Measurements from ENCODE around the gene GAPVD1. TPM values are rescaled to one million over a fixed set of nuclear protein-coding genes. Genes with fewer than 3 reads are reported as not detected.

The GAPVD1 gene
- total and polyA plus RNA-seq, 2 of the 8 experiments (the other 6 are each of a cell fraction or from before 2014, with no cell fraction given) = 5.5 to 40.5 TPM

DNA sequence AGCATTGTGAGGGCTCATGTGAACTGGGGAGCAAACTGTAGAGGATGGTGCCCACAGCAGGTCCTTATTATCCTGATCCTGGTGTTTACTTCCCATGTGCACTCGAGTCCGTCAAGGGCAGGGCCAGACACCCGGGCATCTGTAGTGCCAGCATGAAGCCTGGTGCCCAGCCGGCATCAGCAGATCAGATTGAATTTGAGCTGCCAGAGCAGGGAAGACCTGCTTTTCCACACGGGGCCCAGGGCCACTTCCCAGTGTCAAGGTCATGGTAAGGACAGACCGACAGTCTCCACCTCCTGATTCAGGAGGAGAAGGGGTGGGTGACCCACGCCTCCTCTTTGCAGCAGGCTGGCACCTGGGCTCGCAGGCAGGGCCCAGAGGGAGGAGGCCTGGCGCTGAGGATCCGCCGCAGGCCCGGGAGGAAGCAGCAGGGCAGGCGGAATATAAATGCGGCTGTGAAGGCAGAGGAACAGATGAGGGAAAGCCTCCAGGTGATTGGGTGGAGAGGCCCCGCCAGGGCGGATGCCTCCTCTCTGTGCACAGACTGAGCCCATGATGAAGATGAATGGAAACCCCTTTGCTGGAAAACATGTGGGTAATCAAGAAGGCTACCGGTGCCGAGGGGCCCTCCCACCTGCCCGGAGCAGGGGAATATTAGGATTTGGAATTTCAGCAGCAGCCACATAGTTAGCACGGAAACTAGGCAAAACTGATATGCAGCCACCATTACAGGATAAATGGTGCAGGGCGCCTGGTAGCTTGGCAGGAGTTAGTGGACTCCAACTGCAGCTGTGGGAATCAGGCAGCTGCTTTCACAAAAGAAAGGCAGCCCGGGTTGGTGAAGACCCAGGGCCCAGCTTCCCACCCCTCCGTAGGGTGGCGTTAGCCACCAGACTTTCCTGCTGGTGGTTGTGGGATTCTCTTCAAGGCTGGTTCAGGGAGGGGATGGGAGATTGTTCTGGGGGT is 114.9 kb downstream of the GAPVD1 start:
- Histone ChIP-seq H3K36me3 (ENCODE audit: control insufficient read depth in 2 of 4, insufficient read depth in 4 of 4, low read length in 3 of 4) (no peaks in the 10 kb centered on the region), H3K14ac (ENCODE audit: insufficient read length) (no peak overlapping the region), H4K20me1 (replicated peaks in 1 of 2; ENCODE audit: control insufficient read depth in 1 of 2, insufficient read depth in 2 of 2, low read length in 2 of 2) (no peaks in the 10 kb centered on the region), H3K4ac (replicated peaks; ENCODE audit: insufficient read length, low read depth, low read length) (no peak overlapping the region), H3K56ac (replicated peaks; ENCODE audit: insufficient read length, low read depth, low read length) (no peak overlapping the region), H2BK15ac (ENCODE audit: low read length) (no peak overlapping the region), H3K79me1 (ENCODE audit: low read depth, low read length) (no peaks in the 10 kb centered on the region), H3K23ac (ENCODE audit: insufficient read length) (no peak overlapping the region), H4K5ac (ENCODE audit: insufficient read length, low read depth, low read length) (no peak overlapping the region), H2AFZ (ENCODE audit: low read length) (no peak overlapping the region; the same call in 1 of the 2 replicates), H2BK5ac (ENCODE audit: low read depth, low read length) (0 out of 2 replicates have a peak overlapping the region, but pooled peaks have one; percentile 24), H3K9ac (replicated peaks in 1 of 4; ENCODE audit: extremely low read depth in 1 of 4, low read depth in 3 of 4, low read length in 3 of 4) (no peak overlapping the region), H3K4me2 (ENCODE audit: insufficient read depth in 1 of 2, low read depth in 2 of 2, low read length in 2 of 2) (no peak overlapping the region), H2BK120ac (replicated peaks; ENCODE audit: low read depth, low read length) (no peak overlapping the region), H3K4me1 (replicated peaks in 1 of 4; ENCODE audit: control insufficient read depth in 3 of 4, insufficient read depth in 4 of 4, low read length in 3 of 4) (peaks cover 0 to 11% (median 3%) of the 10 kb centered on the region in 4 experiments; a peak in 3 of 7 replicates), H3K79me2 (ENCODE audit: control insufficient read depth in 1 of 2, insufficient read depth in 2 of 2, low read length in 2 of 2) (no peaks in the 10 kb centered on the region), H3K23me2 (ENCODE audit: low read depth, low read length) (no peaks in the 10 kb centered on the region), H2BK12ac (ENCODE audit: low read depth, low read length) (no peak overlapping the region), H3K18ac (ENCODE audit: extremely low read depth, low read length) (no peak overlapping the region), H3K27me3 (replicated peaks in 1 of 4; ENCODE audit: control insufficient read depth in 3 of 4, extremely low read depth in 1 of 4, insufficient read depth in 3 of 4, low read length in 3 of 4) (no peaks in the 10 kb centered on the region; a peak in 1 of 7 replicates), H4K8ac (ENCODE audit: extremely low read depth, insufficient read depth, low read length) (no peak overlapping the region), H3K27ac (ENCODE audit: low read depth, low read length) (no peak overlapping the region), H4K91ac (replicated peaks; ENCODE audit: insufficient read length, low read length) (no peak overlapping the region), H2BK20ac (ENCODE audit: low read length) (no peak overlapping the region), H3K9me3 (ENCODE audit: insufficient read depth in 2 of 2, low read depth in 1 of 2, low read length in 1 of 2) (no peaks in the 10 kb centered on the region), H3K4me3 (ENCODE audit: extremely low read depth in 1 of 4, insufficient read depth in 2 of 4, low read depth in 3 of 4, low read length in 4 of 4) (no peak overlapping the region), H2AK5ac (ENCODE audit: low read depth, low read length) (no peak overlapping the region)
- no peak for DNase-seq (ENCODE audit: low read depth in 1 of 2, low spot score in 2 of 2)
- 87% methylated on average over 24 of the region's 24 CpGs; no CpG with 5 or more reads in 1 of the 2 experiments for WGBS, 2 experiments (ENCODE audit: extremely low coverage in 1 of 2, insufficient coverage in 1 of 2, insufficient read length in 1 of 2, insufficient replicate concordance in 2 of 2, low coverage in 1 of 2, low lambda C conversion rate in 2 of 2, missing lambda C conversion rate in 1 of 2)
- ChIA-PET POLR2A (ENCODE audit: partially characterized antibody) (no interaction called here), CTCF (ENCODE audit: partially characterized antibody) (interaction anchor here (0.9 to 2.4 kb wide), 12 partner anchors 10 to 602 kb away, joined by 3 to 7 read pairs (median 5); no protein-coding TSS in a partner anchor)
- TF ChIP-seq CTBP2 (IDR thresholded peaks at IDR 0.05; ENCODE audit: borderline replicate concordance, insufficient read depth, insufficient read length, low read length) (no peak), TCF12 (IDR thresholded peaks at IDR 0.05; ENCODE audit: low read depth, low read length) (no peak), SIRT6 (IDR thresholded peaks at IDR 0.05; ENCODE audit: low read length) (no peak), SIX5 (IDR thresholded peaks at IDR 0.05; ENCODE audit: low read depth, low read length) (no peak), MAFK (IDR thresholded peaks at IDR 0.05; ENCODE audit: low read depth, low read length) (no peak), RAD21 (IDR thresholded peaks at IDR 0.05 in 1 of 2, conservative IDR thresholded peaks at IDR 0.05 in 1 of 2; ENCODE audit: low read depth in 2 of 2, low read length in 2 of 2) (0 out of 4 replicates have a peak, but pooled peaks of 1 of the 2 experiments have one; percentile 4)
- FAIRE-seq = no peak
